RWPE1 (cell line): ENCODE measurements around the gene UIMC1.

Experiments used
- CTCF ChIA-PET: fragments of 350-600 bp; sonication (Branson Sonifier 250); formaldehyde crosslinking; extraction: SDS; loops from one replicate; lab custom pipeline; 2021; lab: Yijun Ruan, JAX
- POLR2A ChIA-PET: fragments of 400-600 bp; formaldehyde crosslinking; extraction: SDS; loops from one replicate; lab custom pipeline; 2020; ENCODE audit warnings: antibody characterized with exemption; ENCODE audit not compliant: low non-redundant PET; lab: Yijun Ruan, JAX
- DNase-seq: peaks from one replicate; pipeline ENCODE4 v3.0.0; 2012; ENCODE audit warnings: low spot score
- H3K27ac ChIP-seq: fragments of 450-650 bp; 2 replicates; pipeline ENCODE4 v1.5.1; 2017
- TF ChIP-seq, protein P1 (sequence below): fragments of 450-650 bp; conservative IDR thresholded peaks from 2 replicates; pipeline ENCODE4 v1.5.1; 2017; ENCODE audit warnings: low read depth, mild to moderate bottlenecking

The UIMC1 gene

DNA sequence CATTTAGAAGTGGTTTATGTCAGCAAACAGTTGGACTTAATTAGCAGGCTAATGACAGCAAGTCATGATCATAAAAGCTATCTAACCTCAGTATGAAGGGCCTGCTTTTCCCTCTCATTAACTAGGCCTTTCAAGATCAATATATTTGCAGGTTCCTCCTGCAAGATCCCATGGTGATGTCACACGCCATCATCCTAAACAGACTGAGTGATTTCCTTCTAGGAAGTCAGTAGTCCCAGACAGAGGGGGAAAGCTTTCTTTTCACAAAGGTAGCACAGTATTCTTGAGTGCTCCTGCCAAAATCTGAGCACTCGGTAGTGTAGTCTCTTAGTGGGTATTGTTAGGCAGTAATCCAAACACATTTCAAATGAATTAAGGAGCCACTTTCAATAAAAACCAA, 52.5 kb downstream of the UIMC1 start:
- TF ChIP-seq, protein P1, sequence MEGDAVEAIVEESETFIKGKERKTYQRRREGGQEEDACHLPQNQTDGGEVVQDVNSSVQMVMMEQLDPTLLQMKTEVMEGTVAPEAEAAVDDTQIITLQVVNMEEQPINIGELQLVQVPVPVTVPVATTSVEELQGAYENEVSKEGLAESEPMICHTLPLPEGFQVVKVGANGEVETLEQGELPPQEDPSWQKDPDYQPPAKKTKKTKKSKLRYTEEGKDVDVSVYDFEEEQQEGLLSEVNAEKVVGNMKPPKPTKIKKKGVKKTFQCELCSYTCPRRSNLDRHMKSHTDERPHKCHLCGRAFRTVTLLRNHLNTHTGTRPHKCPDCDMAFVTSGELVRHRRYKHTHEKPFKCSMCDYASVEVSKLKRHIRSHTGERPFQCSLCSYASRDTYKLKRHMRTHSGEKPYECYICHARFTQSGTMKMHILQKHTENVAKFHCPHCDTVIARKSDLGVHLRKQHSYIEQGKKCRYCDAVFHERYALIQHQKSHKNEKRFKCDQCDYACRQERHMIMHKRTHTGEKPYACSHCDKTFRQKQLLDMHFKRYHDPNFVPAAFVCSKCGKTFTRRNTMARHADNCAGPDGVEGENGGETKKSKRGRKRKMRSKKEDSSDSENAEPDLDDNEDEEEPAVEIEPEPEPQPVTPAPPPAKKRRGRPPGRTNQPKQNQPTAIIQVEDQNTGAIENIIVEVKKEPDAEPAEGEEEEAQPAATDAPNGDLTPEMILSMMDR, result no peak
- no peak overlapping the region for H3K27ac ChIP-seq
- DNase-seq, result no peak
- CTCF ChIA-PET, result interaction anchor here (0.6 kb wide), 1 partner anchor 286 kb away, joined by 3 read pairs; no protein-coding TSS in a partner anchor
- POLR2A ChIA-PET, result no interaction called here

DNA sequence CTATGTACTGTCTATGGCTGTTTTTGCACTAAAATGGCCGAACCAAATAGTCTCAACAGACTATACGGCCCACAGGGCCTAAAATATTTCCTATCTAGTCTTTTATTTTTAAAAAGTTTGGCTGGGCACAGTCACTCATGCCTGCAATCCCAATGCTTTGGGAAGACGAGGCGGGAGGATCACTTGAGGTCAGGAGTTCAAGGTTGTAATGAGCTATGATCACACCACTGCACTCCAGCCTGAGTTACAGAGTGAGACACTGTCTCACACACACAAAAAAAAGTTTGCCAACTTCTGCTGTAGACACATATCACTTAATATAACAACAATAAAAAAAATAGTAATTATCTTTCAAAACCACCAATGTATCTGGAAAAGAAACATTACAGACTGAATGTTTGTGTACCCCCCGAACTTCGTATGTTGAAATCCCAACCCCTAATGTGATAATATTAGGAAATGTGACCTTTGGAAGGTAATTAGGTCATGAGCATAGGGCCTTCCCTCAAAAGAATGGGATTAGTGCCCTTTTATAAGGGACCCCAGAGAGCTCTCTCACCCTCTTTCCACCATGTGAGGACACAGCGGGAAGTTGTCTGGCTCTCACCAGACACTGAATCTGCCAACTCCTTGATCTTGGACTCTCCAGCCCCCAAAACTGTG, 53.9 kb downstream of the UIMC1 start:
- DNase-seq, result no peak
- no peak overlapping the region for H3K27ac ChIP-seq
- TF ChIP-seq, protein P1, result no peak
- ChIA-PET CTCF (interaction anchor here (0.6 to 0.7 kb wide), 2 partner anchors 537 to 547 kb away, joined by 3 read pairs; no protein-coding TSS in a partner anchor), POLR2A (no interaction called here)

DNA sequence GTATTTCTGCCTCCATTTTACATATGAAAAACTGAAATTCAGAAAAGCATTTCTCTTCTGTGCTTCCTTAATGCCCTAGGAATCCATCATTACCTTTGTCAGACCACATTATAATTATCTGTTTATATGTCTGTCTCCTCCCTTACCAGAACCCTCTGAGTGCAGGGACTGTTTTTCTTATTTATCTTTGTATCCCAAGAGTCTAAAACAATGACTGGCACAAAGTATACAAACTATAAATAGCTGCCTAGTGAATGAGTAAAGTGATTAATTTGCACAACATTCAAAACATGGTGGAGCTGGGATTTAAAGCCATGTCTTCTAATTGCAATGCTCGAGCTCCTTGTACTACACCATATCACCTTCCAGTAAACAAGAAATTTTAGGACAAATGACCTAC, 58.1 kb downstream of the UIMC1 start:
- POLR2A ChIA-PET, result no interaction called here
- no peak for DNase-seq
- CTCF ChIA-PET, result interaction anchor here (0.6 kb wide), 2 partner anchors 11 to 104 kb away, joined by 3 to 4 read pairs; no protein-coding TSS in a partner anchor
- TF ChIP-seq, protein P1, result no peak
- no peak overlapping the region for H3K27ac ChIP-seq

DNA sequence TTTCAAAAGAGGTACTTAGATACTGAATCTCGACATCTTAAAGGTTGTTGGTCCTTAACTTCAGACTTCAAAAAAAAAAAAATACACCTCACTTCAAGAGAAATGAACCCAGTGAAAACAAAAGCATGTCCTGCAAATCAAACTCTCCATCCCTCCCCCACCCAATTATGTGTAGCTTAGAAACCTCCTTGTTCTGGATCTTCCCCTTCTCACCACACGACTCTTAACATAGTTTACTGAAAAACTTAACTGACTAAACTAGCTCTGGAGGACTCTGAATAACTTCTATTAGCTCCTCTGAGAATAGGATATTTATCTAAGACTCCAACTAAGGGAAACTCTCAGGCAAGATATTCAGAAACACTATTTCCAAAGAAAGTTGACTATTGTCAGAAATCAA, 58.7 kb downstream of the UIMC1 start:
- TF ChIP-seq, protein P1, result no peak
- ChIA-PET POLR2A (no interaction called here), CTCF (interaction anchor here (0.6 kb wide), 1 partner anchor 10 kb away, joined by 4 read pairs; no protein-coding TSS in a partner anchor)
- no peak overlapping the region for H3K27ac ChIP-seq
- no peak for DNase-seq

DNA sequence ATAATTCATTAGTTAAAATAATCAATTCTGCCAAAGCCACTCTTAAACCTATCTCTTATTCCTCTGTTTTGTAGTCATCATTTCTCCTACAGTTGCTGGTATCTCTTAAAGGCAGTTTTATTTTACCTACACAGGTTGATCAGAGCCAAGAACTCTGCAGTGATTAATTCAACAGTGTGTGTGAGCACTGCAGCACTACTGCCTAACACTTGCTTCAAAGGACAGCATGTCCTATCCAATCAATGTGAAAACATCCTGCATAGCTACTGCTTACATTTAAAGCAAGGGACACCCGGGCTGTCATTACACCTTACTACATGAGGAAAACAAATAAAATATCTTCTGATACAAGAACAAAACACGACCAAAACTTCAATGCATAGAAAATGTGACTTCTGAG, 62.3 kb downstream of the UIMC1 start:
- TF ChIP-seq, protein P1, result no peak
- CTCF ChIA-PET, result interaction anchor here (1.3 kb wide), 1 partner anchor 131 kb away, joined by 4 read pairs; no protein-coding TSS in a partner anchor
- H3K27ac ChIP-seq, result no peak overlapping the region
- DNase-seq, result no peak
- POLR2A ChIA-PET, result no interaction called here

DNA sequence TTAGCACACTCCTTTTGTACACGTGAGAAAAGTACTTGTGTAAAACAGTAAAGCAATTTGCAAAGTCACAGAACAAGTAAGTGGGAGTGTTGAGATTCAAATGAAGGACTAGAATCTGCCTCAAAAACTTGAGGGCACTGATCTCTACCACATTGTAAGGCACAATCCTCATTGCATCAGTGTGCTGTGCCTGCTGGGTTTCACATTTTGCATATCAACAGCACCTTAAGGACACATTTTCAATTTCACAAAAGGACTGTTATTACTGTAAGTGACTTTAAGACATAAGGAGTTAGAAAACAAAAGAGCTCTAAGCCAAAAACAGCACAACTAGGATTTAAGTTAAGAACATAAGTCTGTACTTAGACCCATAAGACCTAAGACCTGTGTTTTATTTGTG, 62.8 kb downstream of the UIMC1 start:
- POLR2A ChIA-PET, result no interaction called here
- TF ChIP-seq, protein P1, result no peak
- DNase-seq, result no peak
- no peak overlapping the region for H3K27ac ChIP-seq
- CTCF ChIA-PET, result interaction anchor here (1.3 kb wide), 1 partner anchor 131 kb away, joined by 4 read pairs; no protein-coding TSS in a partner anchor
